ENCODE data around the gene RAB23. TPM values are rescaled to one million over a fixed set of nuclear protein-coding genes. Genes with fewer than 3 reads are reported as not detected.

Gene RAB23
- polyA plus RNA-seq, 3 donors, result 0.16 to 0.46 (median 0.25) TPM

DNA sequence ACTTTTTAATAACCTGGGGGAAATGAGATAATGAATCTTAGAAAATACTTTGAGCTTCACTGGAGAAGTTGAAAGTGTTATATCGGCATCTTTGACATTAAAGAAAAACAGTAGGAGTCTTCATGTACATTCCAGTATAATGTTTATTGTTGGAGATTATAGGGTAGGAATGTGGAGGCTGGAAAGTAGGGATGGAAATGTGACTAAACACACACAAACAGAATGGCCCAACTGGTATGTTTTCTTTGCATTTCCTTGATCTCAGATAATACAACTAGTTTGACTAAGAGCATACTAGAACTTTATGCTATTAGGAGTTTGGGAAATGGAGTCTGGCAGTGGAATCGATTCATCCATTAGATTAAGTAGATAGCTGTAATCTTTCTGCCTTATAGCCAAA lies 60.1 kb downstream of the RAB23 start:
- Histone ChIP-seq H3K9me3 (replicated peaks in 1 of 2; ENCODE audit: control insufficient read depth in 1 of 2, insufficient read depth in 1 of 2, low read length in 2 of 2) (no peaks in the 10 kb centered on the region), H3K4me3 (replicated peaks in 1 of 3; ENCODE audit: low read depth in 2 of 3, low read length in 3 of 3) (no peak overlapping the region), H3K27me3 (ENCODE audit: control insufficient read depth in 2 of 2, insufficient read depth in 2 of 2, low read length in 2 of 2) (no peaks in the 10 kb centered on the region), H4K20me1 (ENCODE audit: insufficient read depth, low read length) (no peaks in the 10 kb centered on the region), H3K4me2 (replicated peaks; ENCODE audit: extremely low read depth, low read length, poor library complexity, severe bottlenecking) (no peak overlapping the region), H3K9ac (ENCODE audit: insufficient read depth, low read length, poor library complexity, severe bottlenecking) (no peak overlapping the region), H3K4me1 (ENCODE audit: control insufficient read depth in 1 of 2, insufficient read depth in 2 of 2, low read length in 2 of 2) (no peaks in the 10 kb centered on the region), H3K36me3 (replicated peaks in 1 of 2; ENCODE audit: control insufficient read depth in 1 of 2, insufficient read depth in 2 of 2, low read length in 2 of 2) (peaks cover 19 to 73% of the 10 kb centered on the region in 2 donors), H3K27ac (ENCODE audit: low read depth in 1 of 2, low read length in 2 of 2) (no peak overlapping the region), H2AFZ (ENCODE audit: insufficient read depth, low read depth, low read length, poor library complexity, severe bottlenecking) (no peak overlapping the region), H3K79me2 (ENCODE audit: insufficient read depth, low read length) (no peaks in the 10 kb centered on the region)
- no peaks in the 10 kb centered on the region for H3K27me3 Mint-ChIP-seq (ENCODE audit: low read depth in 3 of 3)
- TF ChIP-seq, protein P1, sequence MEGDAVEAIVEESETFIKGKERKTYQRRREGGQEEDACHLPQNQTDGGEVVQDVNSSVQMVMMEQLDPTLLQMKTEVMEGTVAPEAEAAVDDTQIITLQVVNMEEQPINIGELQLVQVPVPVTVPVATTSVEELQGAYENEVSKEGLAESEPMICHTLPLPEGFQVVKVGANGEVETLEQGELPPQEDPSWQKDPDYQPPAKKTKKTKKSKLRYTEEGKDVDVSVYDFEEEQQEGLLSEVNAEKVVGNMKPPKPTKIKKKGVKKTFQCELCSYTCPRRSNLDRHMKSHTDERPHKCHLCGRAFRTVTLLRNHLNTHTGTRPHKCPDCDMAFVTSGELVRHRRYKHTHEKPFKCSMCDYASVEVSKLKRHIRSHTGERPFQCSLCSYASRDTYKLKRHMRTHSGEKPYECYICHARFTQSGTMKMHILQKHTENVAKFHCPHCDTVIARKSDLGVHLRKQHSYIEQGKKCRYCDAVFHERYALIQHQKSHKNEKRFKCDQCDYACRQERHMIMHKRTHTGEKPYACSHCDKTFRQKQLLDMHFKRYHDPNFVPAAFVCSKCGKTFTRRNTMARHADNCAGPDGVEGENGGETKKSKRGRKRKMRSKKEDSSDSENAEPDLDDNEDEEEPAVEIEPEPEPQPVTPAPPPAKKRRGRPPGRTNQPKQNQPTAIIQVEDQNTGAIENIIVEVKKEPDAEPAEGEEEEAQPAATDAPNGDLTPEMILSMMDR (IDR thresholded peaks at IDR 0.05), result no peak
- peak overlapping the region in 1 of 7 donors; percentile 61 for H3K27ac Mint-ChIP-seq
- no peak overlapping the region for H3K4me3 Mint-ChIP-seq
- peaks cover 0 to 12% (median 2%) of the 10 kb centered on the region in 7 donors for H3K9me3 Mint-ChIP-seq
- intact Hi-C loops (cut with micrococcal nuclease), result no loop called here
- no CpG with 5 or more reads among the region's 2 CpGs for WGBS (ENCODE audit: insufficient coverage)
- no peaks in the 10 kb centered on the region for H3K4me1 Mint-ChIP-seq
- DNase-seq, result no peak
- H3K36me3 Mint-ChIP-seq, result peaks cover 49 to 61% of the 10 kb centered on the region in 2 donors

DNA sequence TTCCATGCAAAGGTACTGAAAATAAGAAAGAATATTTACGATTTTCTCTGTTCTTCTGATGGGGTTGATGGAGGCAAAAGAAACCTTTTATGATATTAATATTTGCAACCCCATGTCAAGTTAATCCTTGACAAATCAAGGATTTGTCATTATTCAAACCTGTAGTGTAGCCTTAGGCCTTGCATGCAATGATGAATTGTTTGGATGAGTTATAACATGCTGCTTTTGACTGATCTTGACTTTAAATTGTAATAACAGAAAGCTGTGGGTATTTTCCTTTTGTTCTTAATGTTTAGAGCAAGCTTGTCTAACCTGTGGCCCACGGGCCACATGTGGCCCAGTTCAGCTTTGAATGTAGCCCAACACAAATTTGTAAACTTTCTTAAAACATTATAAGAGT lies 63.0 kb downstream of the RAB23 start:
- no peaks in the 10 kb centered on the region for H3K4me1 Mint-ChIP-seq
- H3K9ac ChIP-seq (ENCODE audit: insufficient read depth, low read length, poor library complexity, severe bottlenecking), result no peak overlapping the region
- no peak overlapping the region for H3K4me3 Mint-ChIP-seq
- TF ChIP-seq, protein P1 (IDR thresholded peaks at IDR 0.05), result no peak
- H3K4me3 ChIP-seq (replicated peaks in 1 of 3; ENCODE audit: low read depth in 2 of 3, low read length in 3 of 3), result no peak overlapping the region
- H3K27me3 Mint-ChIP-seq (ENCODE audit: low read depth in 3 of 3), result no peaks in the 10 kb centered on the region
- no peak overlapping the region for H3K27ac Mint-ChIP-seq
- no peaks in the 10 kb centered on the region for H3K4me1 ChIP-seq (ENCODE audit: control insufficient read depth in 1 of 2, insufficient read depth in 2 of 2, low read length in 2 of 2)
- intact Hi-C loops (cut with micrococcal nuclease), result no loop called here
- no peak overlapping the region for H2AFZ ChIP-seq (ENCODE audit: insufficient read depth, low read depth, low read length, poor library complexity, severe bottlenecking)
- no peak overlapping the region for H3K4me2 ChIP-seq (replicated peaks; ENCODE audit: extremely low read depth, low read length, poor library complexity, severe bottlenecking)
- peaks cover 0 to 3% (median 0%) of the 10 kb centered on the region in 7 donors for H3K9me3 Mint-ChIP-seq
- no peaks in the 10 kb centered on the region for H4K20me1 ChIP-seq (ENCODE audit: insufficient read depth, low read length)
- WGBS (ENCODE audit: insufficient coverage), result no CpG with 5 or more reads among the region's 2 CpGs
- H3K36me3 Mint-ChIP-seq, result peaks cover 43 to 54% of the 10 kb centered on the region in 2 donors
- no peaks in the 10 kb centered on the region for H3K79me2 ChIP-seq (ENCODE audit: insufficient read depth, low read length)
- H3K9me3 ChIP-seq (replicated peaks in 1 of 2; ENCODE audit: control insufficient read depth in 1 of 2, insufficient read depth in 1 of 2, low read length in 2 of 2), result no peaks in the 10 kb centered on the region
- peaks cover 25 to 80% of the 10 kb centered on the region in 2 donors for H3K36me3 ChIP-seq (replicated peaks in 1 of 2; ENCODE audit: control insufficient read depth in 1 of 2, insufficient read depth in 2 of 2, low read length in 2 of 2)
- no peak for DNase-seq
- H3K27me3 ChIP-seq (ENCODE audit: control insufficient read depth in 2 of 2, insufficient read depth in 2 of 2, low read length in 2 of 2), result no peaks in the 10 kb centered on the region
- H3K27ac ChIP-seq (ENCODE audit: low read depth in 1 of 2, low read length in 2 of 2), result no peak overlapping the region

Data from CD14-positive monocyte (primary cell).